ENCODE measurements around the gene CEP78.
"Not testable (repeated sequence)": the region's sequence is repeated elsewhere in the genome, so short reads cannot be mapped to it uniquely, and the experiment has no call there.

CEP78 gene

DNA sequence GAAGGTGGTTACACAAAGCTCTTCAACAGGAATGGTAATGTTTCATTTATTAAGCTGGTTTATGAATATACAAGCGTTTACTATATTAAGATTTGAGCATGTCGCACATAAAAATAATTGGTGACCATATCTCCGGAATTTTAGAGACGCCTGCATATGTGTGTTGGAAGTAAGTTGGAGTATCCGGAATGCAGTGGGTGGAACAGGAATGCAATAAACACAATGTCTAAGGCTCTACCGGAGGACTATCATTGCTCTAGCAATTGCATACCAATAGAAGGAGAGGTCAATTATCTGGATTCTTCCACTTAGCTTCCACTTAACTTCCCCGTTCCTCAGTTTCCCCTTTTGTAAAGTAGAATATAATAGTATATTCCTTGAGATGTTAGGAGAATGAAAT is 1.1 kb upstream of the CEP78 start:
- DNase-seq (ENCODE audit: low read depth in 1 of 2, low spot score in 1 of 2) = no peak

DNA sequence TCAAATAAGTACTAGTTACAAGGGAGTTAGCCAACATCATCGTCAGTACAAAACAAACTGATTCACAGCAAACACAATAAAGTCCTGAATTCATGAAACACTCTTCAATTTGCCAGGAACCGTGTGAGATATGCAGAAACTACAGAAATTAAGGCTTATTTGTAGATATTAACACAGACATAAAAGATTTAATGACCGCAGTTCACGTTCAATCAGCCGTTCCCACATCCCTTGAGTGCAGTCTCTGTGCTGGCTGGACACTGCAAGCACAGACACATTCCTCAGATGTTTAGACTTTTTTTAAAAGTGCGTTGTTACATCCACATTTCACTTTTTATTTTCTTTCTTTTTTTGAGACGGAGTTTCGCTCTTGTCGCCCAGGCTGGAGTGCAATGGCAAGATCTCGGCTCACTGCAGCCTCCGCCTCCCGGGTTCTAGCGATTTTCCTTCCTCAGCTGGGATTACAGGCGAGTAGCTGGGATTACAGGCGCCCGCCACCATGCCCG is 566 bp upstream of the CEP78 start:
- no peak for DNase-seq (ENCODE audit: low read depth in 1 of 2, low spot score in 1 of 2)

DNA sequence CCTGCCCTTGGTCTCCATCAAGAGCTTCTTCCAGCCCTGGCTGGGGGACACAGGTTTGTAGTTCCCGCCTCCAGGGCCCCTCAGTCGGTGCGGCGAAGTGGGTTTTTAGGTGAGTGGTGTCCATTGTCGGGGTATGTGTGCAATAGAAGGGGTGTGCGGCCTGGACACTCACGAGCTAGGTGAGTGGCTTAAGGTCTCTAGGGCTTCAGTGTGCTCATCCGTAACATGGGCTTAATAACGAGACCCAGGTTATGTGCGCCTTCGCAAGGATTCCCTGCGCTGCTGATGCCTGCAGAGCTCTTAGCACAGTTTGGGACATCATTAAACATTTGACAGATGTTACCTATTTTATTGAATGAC is 656 bp downstream of the CEP78 start:
- no peak for DNase-seq (ENCODE audit: low read depth in 1 of 2, low spot score in 1 of 2)

DNA sequence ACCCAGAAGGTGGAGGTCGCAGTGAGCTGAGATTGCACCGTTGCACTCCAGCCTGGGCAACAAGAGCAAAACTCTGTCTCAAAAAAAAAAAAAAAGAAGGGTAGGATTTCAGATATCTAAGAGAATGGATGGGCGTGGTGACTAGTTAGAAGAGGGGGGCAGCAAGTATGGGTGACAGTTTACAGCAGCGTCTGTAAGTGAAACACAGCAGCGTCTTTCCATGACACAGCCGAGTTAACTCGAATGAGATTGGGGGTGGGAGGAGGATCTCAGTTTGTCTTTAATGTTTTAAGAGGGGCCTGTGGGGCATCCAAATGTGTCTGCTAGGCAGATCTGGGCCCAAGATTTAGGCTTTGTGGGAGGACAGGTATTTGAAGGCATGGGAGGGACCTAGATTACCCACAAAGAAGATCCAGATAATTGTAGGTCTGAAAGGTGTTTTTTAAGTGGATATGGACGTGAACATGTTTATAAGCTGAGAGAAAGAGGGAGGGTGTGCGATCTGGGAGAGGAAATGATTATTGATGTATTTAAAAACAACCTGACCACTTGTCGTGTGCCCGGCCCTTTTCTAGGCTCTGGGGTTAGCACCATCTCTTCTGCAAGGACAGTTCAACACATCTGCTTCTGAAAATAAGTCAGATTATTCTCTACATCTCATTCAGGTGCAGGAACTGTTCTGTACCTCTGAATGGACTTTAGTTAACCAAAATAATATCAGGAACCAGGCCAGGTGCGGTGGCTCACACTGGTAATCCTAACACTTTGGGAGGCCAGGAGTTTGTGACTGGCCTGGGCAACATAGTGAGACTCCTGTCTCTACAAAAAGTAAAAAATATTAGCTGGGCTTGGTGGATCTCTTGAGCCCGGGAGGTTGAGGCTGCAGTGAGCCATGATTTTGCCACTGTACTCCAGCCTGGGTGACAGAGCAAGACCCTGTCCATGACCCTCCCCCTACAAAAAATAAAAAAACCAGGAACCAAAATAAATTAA is 2.5 kb downstream of the CEP78 start:
- no peak for DNase-seq (ENCODE audit: low read depth in 1 of 2, low spot score in 1 of 2)

DNA sequence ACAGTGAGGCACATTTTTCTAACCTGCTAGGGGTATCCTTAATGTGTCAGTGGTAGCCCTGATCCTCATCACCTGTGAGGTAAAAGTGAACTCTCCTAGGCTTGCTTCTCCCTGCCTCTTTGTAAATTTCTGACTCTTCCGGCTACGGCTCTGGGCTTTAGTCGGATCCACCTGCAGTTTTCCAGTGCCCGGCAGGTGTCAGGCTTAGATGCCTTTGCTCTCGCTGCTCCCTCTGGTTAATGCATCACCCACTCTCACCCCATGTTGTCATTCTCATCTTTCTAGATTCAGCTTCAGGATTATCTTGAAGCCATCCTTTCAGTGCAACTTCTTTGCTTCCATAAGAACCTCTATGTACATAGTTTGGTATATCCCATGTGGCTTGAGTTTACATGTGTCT is 3.6 kb downstream of the CEP78 start:
- DNase-seq (ENCODE audit: low read depth in 1 of 2, low spot score in 1 of 2) = no peak

DNA sequence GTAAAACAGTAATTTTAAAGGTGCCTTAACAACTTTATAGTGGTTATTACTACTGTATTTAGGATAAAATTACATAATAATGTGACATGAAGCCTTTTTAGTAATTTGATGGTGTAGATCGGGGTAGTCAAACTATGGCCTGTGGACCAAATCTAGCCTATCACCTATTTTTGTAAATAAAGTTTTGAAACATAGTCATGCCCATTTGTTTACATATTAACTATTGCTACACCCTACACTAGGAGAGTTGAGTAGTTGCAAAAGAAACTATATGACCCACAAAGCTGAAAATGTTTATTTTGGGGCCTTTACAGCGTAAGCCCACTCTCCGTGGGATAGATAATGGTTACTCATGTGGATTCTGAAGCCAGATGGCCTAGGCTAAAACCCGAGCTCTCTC is 6.2 kb downstream of the CEP78 start:
- DNase-seq (ENCODE audit: low read depth in 1 of 2, low spot score in 1 of 2) = no peak

DNA sequence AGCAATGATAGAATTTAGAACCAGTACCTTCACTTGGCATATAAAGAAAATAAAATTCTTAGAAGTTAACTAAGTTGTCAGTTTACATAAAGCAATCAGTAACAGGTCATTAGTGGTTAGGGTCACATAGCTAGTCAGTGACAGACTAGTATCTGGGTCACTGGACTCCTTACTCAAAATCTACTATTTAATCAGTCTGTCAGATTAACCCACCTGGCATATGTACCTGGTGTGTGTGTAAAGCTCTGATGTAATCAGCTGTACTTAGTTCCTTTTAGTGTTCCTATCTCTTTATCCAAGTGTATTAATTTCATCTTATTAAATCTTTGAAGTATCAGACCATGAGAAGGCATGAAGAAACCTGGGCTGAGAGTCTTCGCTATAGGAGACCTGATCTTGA is 7.3 kb downstream of the CEP78 start:
- DNase-seq (ENCODE audit: low read depth in 1 of 2, low spot score in 1 of 2) = no peak

DNA sequence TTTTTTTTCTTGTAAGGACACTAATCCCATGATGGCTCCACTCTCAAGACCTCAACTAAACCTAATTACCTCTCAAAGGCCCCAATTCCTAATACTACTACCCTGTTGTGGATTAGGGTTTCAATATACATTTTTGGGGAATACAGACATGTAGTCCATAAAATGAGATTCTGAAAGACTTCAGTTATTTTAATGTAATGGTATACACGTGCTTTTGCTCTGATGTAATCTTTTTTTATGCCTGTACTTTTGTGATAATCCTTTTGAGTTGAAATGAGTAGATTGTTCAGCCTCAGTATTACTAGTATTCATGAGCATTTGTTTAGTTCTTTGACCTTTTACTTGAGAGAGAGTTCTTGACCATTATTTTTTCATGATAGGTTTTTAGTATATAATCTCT is 9.5 kb downstream of the CEP78 start:
- no peak for DNase-seq (ENCODE audit: low read depth in 1 of 2, low spot score in 1 of 2)

DNA sequence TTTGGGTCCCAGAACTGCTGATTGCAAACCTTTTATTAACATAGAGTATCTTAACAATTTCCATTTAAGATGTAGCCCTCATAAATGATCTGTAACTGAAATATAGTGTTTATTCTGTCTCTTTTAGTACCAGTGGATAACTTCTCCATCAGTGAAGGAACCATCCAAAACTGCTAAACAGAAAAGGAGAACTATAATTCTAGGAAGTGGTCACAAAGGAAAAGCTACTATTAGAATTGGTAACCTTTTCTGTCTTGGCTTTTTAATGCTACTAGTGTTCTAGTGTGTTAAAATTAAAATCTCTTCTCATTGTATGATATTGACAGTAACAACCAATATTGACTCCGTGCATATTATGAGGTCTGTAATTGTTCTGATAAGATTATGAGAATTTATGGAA is 12.8 kb downstream of the CEP78 start:
- DNase-seq (ENCODE audit: low read depth in 1 of 2, low spot score in 1 of 2) = no peak

DNA sequence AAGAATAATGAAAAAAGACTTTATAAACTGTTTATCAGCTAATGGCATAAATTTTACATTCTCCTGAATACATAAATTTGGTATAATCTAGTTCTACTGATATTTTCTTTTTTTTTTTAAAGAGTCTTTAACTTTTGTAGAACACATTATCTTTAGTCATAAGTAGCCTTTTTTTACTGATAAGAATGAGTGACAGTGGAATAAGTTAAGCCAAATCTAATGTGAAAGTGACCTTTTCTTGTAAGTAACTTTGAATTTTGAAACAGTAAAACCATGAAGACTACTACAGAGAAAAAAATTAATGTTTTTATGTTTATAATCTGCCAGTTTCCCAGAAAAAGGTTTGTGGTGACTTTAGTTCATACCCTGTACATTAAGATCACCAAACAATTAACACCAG is 13.7 kb downstream of the CEP78 start:
- DNase-seq (ENCODE audit: low read depth in 1 of 2, low spot score in 1 of 2) = no peak

DNA sequence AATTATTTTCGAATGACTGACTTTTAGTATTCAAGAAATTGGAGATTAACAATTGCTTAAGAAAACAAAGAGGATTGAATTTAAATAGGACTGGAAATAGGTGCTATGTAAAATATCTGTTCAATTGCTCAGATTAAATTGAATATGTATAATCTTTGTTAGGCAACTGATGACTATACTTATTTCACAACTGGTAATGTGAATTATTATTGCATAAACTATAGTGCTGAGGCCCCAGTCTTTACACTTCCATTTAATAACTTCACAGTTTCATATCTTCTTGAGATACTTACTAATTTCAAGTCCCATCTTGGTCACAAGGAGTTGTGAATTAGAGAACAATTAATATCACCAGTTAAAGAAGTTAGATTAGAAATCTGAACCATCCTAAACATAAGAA is 16.7 kb downstream of the CEP78 start:
- no peak for DNase-seq (ENCODE audit: low read depth in 1 of 2, low spot score in 1 of 2)

DNA sequence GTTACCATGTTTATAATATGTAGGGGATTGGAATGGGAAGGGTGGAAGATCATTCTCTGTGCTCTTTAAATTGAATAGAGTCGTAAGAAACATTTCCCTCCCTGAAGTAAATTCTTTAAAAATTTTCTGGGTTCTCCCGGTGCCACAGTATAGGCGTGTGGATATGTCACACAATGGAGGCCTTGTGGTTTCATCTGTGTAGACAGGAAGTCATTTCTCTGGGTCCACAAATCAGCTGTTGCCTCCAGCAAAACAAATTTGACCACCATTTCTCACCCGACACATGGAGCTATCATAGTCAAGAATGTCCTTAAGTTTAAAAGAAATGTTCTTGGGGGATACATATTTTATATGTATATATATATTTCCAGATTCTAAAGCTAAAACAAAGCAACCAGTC is 17.4 kb downstream of the CEP78 start:
- no peak for DNase-seq (ENCODE audit: low read depth in 1 of 2, low spot score in 1 of 2)

DNA sequence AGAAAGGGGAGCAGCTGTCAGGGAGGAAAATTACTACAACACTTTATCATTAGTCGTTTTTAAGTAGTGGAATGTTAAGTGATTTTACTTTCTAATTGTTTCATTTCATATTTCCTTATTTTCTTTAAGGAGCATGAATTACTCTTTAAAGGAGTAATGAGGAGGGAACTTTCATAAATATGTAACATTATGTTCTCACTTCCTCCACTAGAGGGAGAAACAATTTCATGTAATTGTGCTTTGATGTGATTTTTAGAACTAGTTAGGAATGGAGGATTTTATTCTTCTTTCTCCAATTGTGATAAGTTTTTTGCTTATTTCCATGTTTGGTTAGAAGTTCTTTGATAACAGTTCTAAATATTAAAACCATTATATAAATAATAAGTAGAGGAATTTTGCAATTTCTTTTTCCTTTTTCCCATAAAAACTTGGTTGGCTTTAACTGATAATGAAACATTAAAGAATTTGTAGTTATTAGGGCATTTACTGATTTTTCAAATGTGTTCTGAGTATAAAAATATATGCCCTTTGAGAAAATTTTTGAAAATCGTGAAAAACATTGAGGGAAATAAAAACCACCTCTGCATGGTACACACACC is 25.6 kb downstream of the CEP78 start:
- DNase-seq (ENCODE audit: low read depth in 1 of 2, low spot score in 1 of 2) = no peak

DNA sequence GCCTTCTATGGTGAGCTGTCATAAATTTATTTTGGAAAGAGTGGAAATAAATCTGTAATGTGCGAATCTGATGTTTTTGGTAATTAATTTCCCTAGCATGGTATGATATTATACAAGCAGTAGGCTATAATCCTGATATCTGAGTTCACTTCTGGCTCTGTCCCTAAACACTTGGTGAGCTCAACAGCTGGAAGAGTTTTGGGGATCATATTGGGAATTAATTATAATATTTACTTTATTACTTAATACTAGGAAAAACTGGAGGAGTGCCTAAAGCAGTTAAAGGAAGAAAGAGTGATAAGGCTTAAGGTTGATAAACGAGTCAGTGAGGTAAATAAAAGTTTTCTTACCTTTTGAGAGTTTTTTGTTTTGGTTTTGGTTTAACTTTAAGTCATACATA is 26.8 kb downstream of the CEP78 start:
- DNase-seq (ENCODE audit: low read depth in 1 of 2, low spot score in 1 of 2) = no peak

DNA sequence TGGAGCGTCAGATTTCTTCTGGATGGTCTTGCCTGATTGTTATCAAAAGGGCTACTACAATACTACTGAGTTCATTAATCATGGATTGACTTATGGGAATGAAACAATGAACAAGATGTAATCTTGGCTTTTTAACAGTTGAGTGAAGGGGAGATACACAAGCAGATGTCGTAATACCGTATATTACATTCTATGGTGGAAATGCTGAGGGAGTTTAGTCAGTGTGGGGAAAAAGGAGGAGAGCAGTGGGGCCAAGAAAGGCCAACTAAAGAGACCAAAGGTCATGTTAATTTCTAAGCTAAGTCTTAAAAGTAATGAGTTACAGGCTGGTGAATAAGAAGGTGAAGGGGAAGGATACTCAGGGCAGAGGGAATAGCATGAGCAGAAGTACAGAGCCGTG is 32.0 kb downstream of the CEP78 start:
- no peak for DNase-seq (ENCODE audit: low read depth in 1 of 2, low spot score in 1 of 2)

DNA sequence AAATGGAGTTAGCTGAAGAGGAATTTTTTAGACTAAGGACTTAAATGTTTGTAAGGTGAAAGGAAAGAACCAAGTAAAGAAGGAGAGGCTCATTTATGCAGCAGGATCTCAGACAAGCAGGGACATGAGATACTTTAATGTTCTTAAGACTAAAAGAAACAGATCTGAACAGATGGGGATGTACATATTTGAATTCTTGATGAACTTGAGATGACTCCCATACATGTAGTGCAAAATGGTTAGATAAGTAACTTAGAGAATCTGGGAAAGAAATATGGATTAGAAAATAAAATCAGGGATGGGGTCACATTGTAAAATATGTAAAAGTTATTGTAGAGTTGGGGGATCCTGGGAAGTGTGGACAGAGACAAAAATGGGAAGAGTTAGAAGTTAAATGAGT is 33.9 kb downstream of the CEP78 start:
- no peak for DNase-seq (ENCODE audit: low read depth in 1 of 2, low spot score in 1 of 2)

DNA sequence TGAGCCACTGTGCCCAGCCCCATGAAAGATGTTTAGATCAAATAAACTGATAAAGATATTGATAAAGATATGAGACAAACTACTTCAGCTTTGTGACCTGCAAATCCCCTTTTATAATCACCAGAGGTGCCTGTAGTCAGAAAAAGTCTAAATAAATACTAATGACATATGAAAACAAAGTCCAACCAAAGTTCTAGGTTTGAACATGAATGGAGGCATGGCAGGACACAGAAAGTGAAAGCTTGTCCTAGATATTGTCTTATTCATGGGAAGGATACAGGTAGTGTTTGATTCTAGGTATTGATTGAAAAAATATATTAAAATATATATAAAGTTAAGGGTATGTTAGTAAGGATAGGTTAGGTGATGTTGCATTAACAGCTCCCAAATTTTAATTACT is 36.4 kb downstream of the CEP78 start:
- no peak for DNase-seq (ENCODE audit: low read depth in 1 of 2, low spot score in 1 of 2)

DNA sequence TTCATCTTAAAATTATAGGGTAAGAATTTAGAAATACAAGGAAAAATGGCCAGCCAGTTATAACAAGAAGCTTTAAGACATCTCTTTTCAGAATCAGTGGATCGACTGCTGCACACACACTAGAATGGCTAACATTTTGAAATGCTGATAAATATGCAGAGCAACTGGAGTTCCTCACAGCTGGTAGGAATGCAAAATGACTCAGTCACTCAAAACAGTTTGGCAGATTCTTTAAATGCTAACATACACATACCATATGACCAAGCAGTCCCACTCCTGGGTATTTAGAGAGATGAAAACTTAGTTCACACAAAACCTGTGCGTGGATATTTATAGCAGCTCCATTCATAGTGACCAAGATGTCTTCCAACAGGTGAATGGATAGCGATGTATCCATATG is 37.9 kb downstream of the CEP78 start:
- DNase-seq (ENCODE audit: low read depth in 1 of 2, low spot score in 1 of 2) = no peak

DNA sequence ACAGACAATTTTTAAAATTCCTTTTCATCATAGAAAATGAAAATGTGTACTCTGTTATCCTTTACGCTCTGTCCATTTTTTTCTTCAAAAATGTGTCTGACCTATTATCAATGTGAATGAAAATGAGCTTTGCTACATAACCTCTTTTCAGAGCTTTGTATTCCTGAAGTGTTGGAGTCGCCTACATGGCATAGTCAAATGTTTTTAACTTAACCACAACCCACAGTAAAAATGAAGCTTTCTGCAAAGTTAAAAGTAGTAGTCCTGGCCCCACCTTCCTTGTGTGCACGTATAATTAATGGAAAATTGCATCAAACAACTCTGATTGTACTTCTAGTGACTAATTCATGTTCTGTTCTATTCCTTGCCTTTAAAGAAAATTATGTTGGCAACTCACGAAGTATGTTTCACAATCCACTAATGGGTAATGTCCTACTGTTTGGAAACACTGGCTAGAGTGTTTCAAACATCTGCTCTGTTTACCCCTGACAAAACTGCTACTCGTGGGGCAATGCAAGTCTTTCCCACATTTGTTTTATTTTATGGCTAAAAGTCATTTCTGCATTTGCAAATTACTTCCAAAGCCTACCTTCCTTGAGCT is 42.4 kb downstream of the CEP78 start:
- DNase-seq (ENCODE audit: low read depth in 1 of 2, low spot score in 1 of 2) = no peak

DNA sequence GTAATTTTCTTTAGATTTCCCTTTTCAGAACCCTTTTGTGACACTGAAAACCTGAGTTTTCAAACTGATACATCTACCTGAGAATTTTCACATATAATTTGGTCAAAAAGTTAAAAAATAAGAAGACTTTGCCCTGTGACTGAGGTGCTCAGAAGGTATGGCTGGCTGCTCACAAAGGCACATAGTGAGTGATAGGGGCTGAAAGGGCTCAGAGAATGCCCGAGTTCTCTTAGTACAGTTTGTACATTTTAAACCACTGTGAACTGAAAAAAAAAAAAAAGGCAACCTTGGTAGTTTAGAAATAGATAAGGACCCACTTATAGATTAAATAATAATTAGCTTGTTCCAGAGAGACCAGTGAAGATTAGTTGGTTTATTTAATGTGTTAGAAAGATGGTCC is 42.9 kb downstream of the CEP78 start:
- no peak for DNase-seq (ENCODE audit: low read depth in 1 of 2, low spot score in 1 of 2)

DNA sequence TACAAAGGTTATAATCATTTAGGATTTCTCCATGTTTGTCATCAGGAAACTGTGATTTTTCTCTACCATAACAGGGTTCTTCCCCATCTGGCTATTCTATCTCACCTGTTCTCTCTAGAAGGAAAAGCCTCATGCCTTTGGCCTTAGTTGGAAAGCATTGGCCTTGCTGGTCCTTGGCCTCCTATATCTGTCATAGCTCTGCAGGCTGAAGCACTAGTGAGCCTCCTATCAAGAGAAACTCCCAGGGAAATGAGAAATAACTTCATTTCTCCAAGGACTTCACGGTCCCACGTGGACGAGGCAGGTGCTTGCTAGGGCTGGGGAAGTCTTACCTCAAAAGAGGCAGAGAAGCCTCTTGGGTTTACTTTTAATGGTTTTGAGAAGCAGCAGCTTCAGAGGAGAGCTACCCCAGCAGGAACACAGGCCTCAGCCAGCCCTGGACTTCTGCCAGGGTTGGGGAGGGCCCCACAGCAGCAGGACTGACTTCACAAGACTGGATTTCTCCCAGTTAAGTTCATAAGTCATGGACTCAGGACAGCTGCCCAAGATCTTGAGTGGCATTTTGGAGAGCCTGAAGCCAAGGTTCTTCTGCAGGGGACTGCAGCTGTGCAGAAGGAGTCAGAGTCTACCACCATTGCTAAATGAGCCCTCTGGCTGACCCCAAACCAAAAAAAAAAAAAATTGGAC is 45.2 kb downstream of the CEP78 start:
- no peak for DNase-seq (ENCODE audit: low read depth in 1 of 2, low spot score in 1 of 2)

DNA sequence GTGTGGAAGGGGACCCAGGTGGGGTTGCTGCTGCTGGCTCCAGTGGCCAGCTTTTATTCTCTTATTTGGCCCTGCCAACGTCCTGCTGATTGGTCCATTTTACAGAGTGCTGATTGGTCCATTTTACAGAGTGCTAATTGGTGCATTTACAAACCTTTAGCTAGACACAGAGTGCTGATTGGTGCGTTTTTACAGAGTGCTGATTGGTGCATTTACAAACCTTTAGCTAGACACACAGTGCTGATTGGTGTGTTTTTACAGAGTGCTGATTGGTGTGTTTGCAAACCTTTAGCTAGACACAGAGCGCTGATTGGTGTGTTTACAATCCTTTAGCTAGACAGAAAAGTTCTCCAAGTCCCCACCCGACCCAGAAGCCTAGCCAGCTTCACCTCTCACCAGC is 48.3 kb downstream of the CEP78 start:
- not testable (repeated sequence) for DNase-seq (ENCODE audit: low read depth in 1 of 2, low spot score in 1 of 2)
